Mesenchymal stem cell (in vitro differentiated cells and primary cell): ENCODE data around the gene CACNA2D2.

Experiments used
- DNase-seq: peaks from one replicate; pipeline ENCODE4 v3.0.0-alpha.2; 2013
- H2AFZ ChIP-seq: one replicate; pipeline ENCODE4 v1.6.1; 2013; ENCODE audit warnings: low read depth, mild to moderate bottlenecking, control low read depth, inconsistent platforms, low read length, moderate library complexity
- H2AK5ac ChIP-seq: 2 replicates; pipeline ENCODE4 v1.6.1; 2013; ENCODE audit warnings: low read length, moderate library complexity, mild to moderate bottlenecking, inconsistent platforms; ENCODE audit not compliant: severe bottlenecking
- H2BK120ac ChIP-seq: one replicate; pipeline ENCODE4 v1.6.1; 2013; ENCODE audit warnings: low read depth, mild to moderate bottlenecking, inconsistent platforms, low read length, moderate library complexity
- H2BK12ac ChIP-seq, 2 experiments: one replicate each; pipeline ENCODE4 v1.6.1; 2013; ENCODE audit warnings: inconsistent platforms in 2 of 2, low read length in 2 of 2, mild to moderate bottlenecking in 2 of 2, moderate library complexity in 2 of 2, control low read depth in 1 of 2
- H2BK15ac ChIP-seq: one replicate; pipeline ENCODE4 v1.6.1; 2013; ENCODE audit warnings: mild to moderate bottlenecking, low read depth, inconsistent platforms; ENCODE audit not compliant: poor library complexity, severe bottlenecking
- H2BK5ac ChIP-seq: 2 replicates; pipeline ENCODE4 v1.6.1; 2013; ENCODE audit warnings: low read depth, mild to moderate bottlenecking, low read length, control low read depth, inconsistent platforms; ENCODE audit not compliant: poor library complexity, severe bottlenecking
- H3K14ac ChIP-seq, 2 experiments: one replicate each; pipeline ENCODE4 v1.6.1; 2013; ENCODE audit warnings: inconsistent platforms in 2 of 2, low read length in 2 of 2, control low read depth in 1 of 2, mild to moderate bottlenecking in 1 of 2, moderate library complexity in 1 of 2
- H3K18ac ChIP-seq, 2 experiments: one replicate each; pipeline ENCODE4 v1.6.1; 2013; ENCODE audit warnings: inconsistent platforms in 2 of 2, low read length in 2 of 2, control low read depth in 1 of 2, low read depth in 1 of 2, mild to moderate bottlenecking in 1 of 2
- H3K23ac ChIP-seq, 2 experiments: one replicate each; pipeline ENCODE4 v1.6.1; 2013; ENCODE audit warnings: inconsistent platforms in 2 of 2, low read length in 2 of 2, mild to moderate bottlenecking in 2 of 2, moderate library complexity in 2 of 2, control low read depth in 1 of 2
- H3K27ac ChIP-seq: 2 replicates; pipeline ENCODE4 v1.5.1; 2013; ENCODE audit warnings: mild to moderate bottlenecking, moderate library complexity, low read length, control low read depth, inconsistent platforms; ENCODE audit not compliant: poor library complexity, severe bottlenecking
- H3K27me3 ChIP-seq, 2 experiments: 2 replicates each; pipeline versions ENCODE4 v1.6.1 to v1.7.0; 2013; ENCODE audit warnings: low read length in 2 of 2, mild to moderate bottlenecking in 2 of 2, moderate library complexity in 2 of 2, control low read depth in 1 of 2, inconsistent platforms in 1 of 2; ENCODE audit not compliant: control insufficient read depth in 1 of 2, insufficient read depth in 1 of 2
- H3K36me3 ChIP-seq, 2 experiments: 2 replicates each; pipeline versions ENCODE4 v1.6.1 to v1.7.0; 2013; ENCODE audit warnings: low read length in 2 of 2, control low read depth in 1 of 2, inconsistent platforms in 1 of 2, low read depth in 1 of 2, mild to moderate bottlenecking in 1 of 2; ENCODE audit not compliant: insufficient read depth in 2 of 2, control insufficient read depth in 1 of 2
- H3K4ac ChIP-seq, 2 experiments: one replicate each; pipeline ENCODE4 v1.6.1; 2013; ENCODE audit warnings: inconsistent platforms in 2 of 2, low read length in 2 of 2, mild to moderate bottlenecking in 2 of 2, moderate library complexity in 2 of 2, control low read depth in 1 of 2, low read depth in 1 of 2
- H3K4me1 ChIP-seq: 2 replicates; pipeline ENCODE4 v1.6.1; 2013; ENCODE audit warnings: low read depth, low read length, control low read depth; ENCODE audit not compliant: control insufficient read depth, insufficient read depth
- H3K4me2 ChIP-seq: 2 replicates; pipeline ENCODE4 v1.6.1; 2013; ENCODE audit warnings: low read length, mild to moderate bottlenecking, inconsistent platforms; ENCODE audit not compliant: poor library complexity, severe bottlenecking
- H3K4me3 ChIP-seq, 2 experiments: 2 replicates each; pipeline versions ENCODE4 v1.5.1 to v1.7.0; 2013; ENCODE audit warnings: low read length in 2 of 2, mild to moderate bottlenecking in 2 of 2, control low read depth in 1 of 2, low read depth in 1 of 2; ENCODE audit not compliant: insufficient read depth in 1 of 2
- H3K79me1 ChIP-seq: replicated peaks from 2 replicates; pipeline ENCODE4 v1.6.1; 2013; ENCODE audit warnings: mild to moderate bottlenecking, control low read depth, low read length, inconsistent platforms; ENCODE audit not compliant: poor library complexity, severe bottlenecking
- H3K9ac ChIP-seq: 2 replicates; pipeline ENCODE4 v1.7.0; 2013; ENCODE audit warnings: mild to moderate bottlenecking, low read length, moderate library complexity
- H3K9me3 ChIP-seq: 2 replicates; pipeline ENCODE4 v1.7.0; 2013; ENCODE audit warnings: mild to moderate bottlenecking, low read length; ENCODE audit not compliant: control insufficient read depth
- H4K8ac ChIP-seq: one replicate; pipeline ENCODE4 v1.6.1; 2013; ENCODE audit warnings: inconsistent platforms, mild to moderate bottlenecking, low read length, moderate library complexity
- H4K91ac ChIP-seq: one replicate; pipeline ENCODE4 v1.6.1; 2013; ENCODE audit warnings: mild to moderate bottlenecking, low read length, inconsistent platforms
- WGBS: methylation state at CpG from one replicate; pipeline ENCODE4 v1.1.7; 2013; ENCODE audit warnings: mixed read lengths; 5-methylcytosine and 5-hydroxymethylcytosine counted together

CACNA2D2 gene

GRCh38 chr3:50481992-50482391 is 21.4 kb downstream of the CACNA2D2 start:
- no peak overlapping the region for H2AK5ac ChIP-seq
- H4K91ac ChIP-seq: no peak overlapping the region
- H3K9ac ChIP-seq: no peak overlapping the region
- no peak overlapping the region for H3K14ac ChIP-seq
- no peak overlapping the region for H2AFZ ChIP-seq
- no peak overlapping the region for H2BK5ac ChIP-seq
- H3K23ac ChIP-seq: no peak overlapping the region
- no peak overlapping the region for H3K4ac ChIP-seq
- peaks cover 24 to 31% of the 10 kb centered on the region in 2 experiments for H3K27me3 ChIP-seq
- H3K4me1 ChIP-seq: no peaks in the 10 kb centered on the region
- no peaks in the 10 kb centered on the region for H3K79me1 ChIP-seq
- WGBS: 44% methylated on average over 4 of the region's 4 CpGs
- no peak for DNase-seq
- H2BK15ac ChIP-seq: no peak overlapping the region
- H3K36me3 ChIP-seq: no peaks in the 10 kb centered on the region
- no peak overlapping the region for H2BK120ac ChIP-seq
- no peaks in the 10 kb centered on the region for H3K9me3 ChIP-seq
- no peak overlapping the region for H4K8ac ChIP-seq
- H2BK12ac ChIP-seq: no peak overlapping the region
- no peak overlapping the region for H3K4me2 ChIP-seq
- no peak overlapping the region for H3K4me3 ChIP-seq
- H3K27ac ChIP-seq: no peak overlapping the region
- H3K18ac ChIP-seq: no peak overlapping the region

GRCh38 chr3:50480471-50480870 is 23.0 kb downstream of the CACNA2D2 start:
- Histone ChIP-seq H2BK12ac (no peak overlapping the region), H2AK5ac (no peak overlapping the region), H2BK5ac (no peak overlapping the region), H3K27me3 (peaks cover 24 to 31% of the 10 kb centered on the region in 2 experiments), H3K27ac (no peak overlapping the region), H3K4ac (no peak overlapping the region), H3K36me3 (no peaks in the 10 kb centered on the region), H3K14ac (no peak overlapping the region), H3K4me3 (no peak overlapping the region), H3K9ac (no peak overlapping the region), H3K4me1 (no peaks in the 10 kb centered on the region), H2BK15ac (no peak overlapping the region), H2AFZ (no peak overlapping the region), H4K91ac (no peak overlapping the region), H3K79me1 (no peaks in the 10 kb centered on the region), H4K8ac (no peak overlapping the region), H3K9me3 (no peaks in the 10 kb centered on the region), H3K4me2 (no peak overlapping the region), H2BK120ac (no peak overlapping the region), H3K23ac (no peak overlapping the region), H3K18ac (no peak overlapping the region)
- 52% methylated on average over 2 of the region's 4 CpGs for WGBS
- no peak for DNase-seq

- Histone ChIP-seq H3K36me3 (no peaks in the 10 kb centered on the region), H3K9ac (no peak overlapping the region), H3K9me3 (no peaks in the 10 kb centered on the region), H2AFZ (no peak overlapping the region), H3K4ac (no peak overlapping the region), H4K8ac (no peak overlapping the region), H2BK15ac (no peak overlapping the region), H3K4me1 (no peaks in the 10 kb centered on the region), H2BK12ac (no peak overlapping the region), H3K79me1 (no peaks in the 10 kb centered on the region), H3K27ac (no peak overlapping the region), H2BK120ac (no peak overlapping the region), H3K4me2 (no peak overlapping the region), H3K27me3 (peaks cover 25 to 31% of the 10 kb centered on the region in 2 experiments), H2BK5ac (no peak overlapping the region), H3K18ac (no peak overlapping the region), H3K23ac (no peak overlapping the region), H2AK5ac (no peak overlapping the region), H4K91ac (no peak overlapping the region), H3K4me3 (no peak overlapping the region), H3K14ac (no peak overlapping the region)
- WGBS: 50% methylated on average over 4 of the region's 4 CpGs
- no peak for DNase-seq
Observed at GRCh38 chr3:50479523-50479922, 23.9 kb downstream of the CACNA2D2 start.

- Histone ChIP-seq H2BK5ac (no peak overlapping the region), H3K4me1 (no peaks in the 10 kb centered on the region), H3K4me3 (no peak overlapping the region), H3K9ac (no peak overlapping the region), H2AFZ (no peak overlapping the region), H3K4ac (no peak overlapping the region), H3K36me3 (no peaks in the 10 kb centered on the region), H4K91ac (no peak overlapping the region), H2BK15ac (no peak overlapping the region), H3K27ac (no peak overlapping the region), H3K14ac (no peak overlapping the region), H2BK12ac (no peak overlapping the region), H2AK5ac (no peak overlapping the region), H3K18ac (no peak overlapping the region), H3K4me2 (no peak overlapping the region), H2BK120ac (no peak overlapping the region), H3K9me3 (no peaks in the 10 kb centered on the region), H3K23ac (no peak overlapping the region), H3K27me3 (peaks cover 31 to 33% of the 10 kb centered on the region in 2 experiments), H3K79me1 (no peaks in the 10 kb centered on the region), H4K8ac (no peak overlapping the region)
- DNase-seq: no peak
- 89% methylated on average over 2 of the region's 2 CpGs for WGBS
Observed at GRCh38 chr3:50478671-50479260, 24.7 kb downstream of the CACNA2D2 start.
